ENCODE results near the gene CREB5.

DNA sequence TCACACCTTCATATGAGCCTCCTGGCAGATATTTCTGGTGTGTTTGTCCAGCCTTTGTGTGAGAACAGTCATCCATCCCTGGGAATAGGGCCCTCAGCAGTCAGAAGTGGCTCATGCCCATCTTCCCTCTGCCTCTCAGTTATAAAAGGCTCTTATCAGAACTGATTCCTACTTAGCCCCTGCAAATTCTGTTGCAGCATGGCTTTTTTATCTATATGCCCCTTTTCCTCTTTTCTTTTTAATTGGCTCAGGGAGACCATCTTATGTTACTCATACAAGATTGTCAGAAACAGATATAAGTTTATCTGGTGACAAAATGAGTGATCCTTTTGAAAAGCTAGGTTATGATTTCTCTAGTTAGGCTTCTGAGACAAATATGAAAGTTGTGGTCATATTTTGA, 194.1 kb downstream of the CREB5 start:
- TF ChIP-seq, protein P1, sequence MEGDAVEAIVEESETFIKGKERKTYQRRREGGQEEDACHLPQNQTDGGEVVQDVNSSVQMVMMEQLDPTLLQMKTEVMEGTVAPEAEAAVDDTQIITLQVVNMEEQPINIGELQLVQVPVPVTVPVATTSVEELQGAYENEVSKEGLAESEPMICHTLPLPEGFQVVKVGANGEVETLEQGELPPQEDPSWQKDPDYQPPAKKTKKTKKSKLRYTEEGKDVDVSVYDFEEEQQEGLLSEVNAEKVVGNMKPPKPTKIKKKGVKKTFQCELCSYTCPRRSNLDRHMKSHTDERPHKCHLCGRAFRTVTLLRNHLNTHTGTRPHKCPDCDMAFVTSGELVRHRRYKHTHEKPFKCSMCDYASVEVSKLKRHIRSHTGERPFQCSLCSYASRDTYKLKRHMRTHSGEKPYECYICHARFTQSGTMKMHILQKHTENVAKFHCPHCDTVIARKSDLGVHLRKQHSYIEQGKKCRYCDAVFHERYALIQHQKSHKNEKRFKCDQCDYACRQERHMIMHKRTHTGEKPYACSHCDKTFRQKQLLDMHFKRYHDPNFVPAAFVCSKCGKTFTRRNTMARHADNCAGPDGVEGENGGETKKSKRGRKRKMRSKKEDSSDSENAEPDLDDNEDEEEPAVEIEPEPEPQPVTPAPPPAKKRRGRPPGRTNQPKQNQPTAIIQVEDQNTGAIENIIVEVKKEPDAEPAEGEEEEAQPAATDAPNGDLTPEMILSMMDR (IDR thresholded peaks at IDR 0.05; ENCODE audit: control extremely low read depth in 1 of 3, insufficient read depth in 1 of 3, low read depth in 1 of 3, low read length in 3 of 3) = no peak
- TF ChIP-seq POLR2AphosphoS5 (IDR thresholded peaks at IDR 0.05; ENCODE audit: low read depth, low read length) = no peak
- TF ChIP-seq, protein P2, sequence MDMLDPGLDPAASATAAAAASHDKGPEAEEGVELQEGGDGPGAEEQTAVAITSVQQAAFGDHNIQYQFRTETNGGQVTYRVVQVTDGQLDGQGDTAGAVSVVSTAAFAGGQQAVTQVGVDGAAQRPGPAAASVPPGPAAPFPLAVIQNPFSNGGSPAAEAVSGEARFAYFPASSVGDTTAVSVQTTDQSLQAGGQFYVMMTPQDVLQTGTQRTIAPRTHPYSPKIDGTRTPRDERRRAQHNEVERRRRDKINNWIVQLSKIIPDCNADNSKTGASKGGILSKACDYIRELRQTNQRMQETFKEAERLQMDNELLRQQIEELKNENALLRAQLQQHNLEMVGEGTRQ (IDR thresholded peaks at IDR 0.05; ENCODE audit: low read length) = no peak
- no peak for TF ChIP-seq ASH2L (IDR thresholded peaks at IDR 0.05; ENCODE audit: low read length)
